ENCODE data around the gene ARMC3. TPM values are rescaled to one million over a fixed set of nuclear protein-coding genes. Genes with fewer than 3 reads are reported as not detected.

The ARMC3 gene
- total and polyA plus RNA-seq, 11 donors = not detected

DNA sequence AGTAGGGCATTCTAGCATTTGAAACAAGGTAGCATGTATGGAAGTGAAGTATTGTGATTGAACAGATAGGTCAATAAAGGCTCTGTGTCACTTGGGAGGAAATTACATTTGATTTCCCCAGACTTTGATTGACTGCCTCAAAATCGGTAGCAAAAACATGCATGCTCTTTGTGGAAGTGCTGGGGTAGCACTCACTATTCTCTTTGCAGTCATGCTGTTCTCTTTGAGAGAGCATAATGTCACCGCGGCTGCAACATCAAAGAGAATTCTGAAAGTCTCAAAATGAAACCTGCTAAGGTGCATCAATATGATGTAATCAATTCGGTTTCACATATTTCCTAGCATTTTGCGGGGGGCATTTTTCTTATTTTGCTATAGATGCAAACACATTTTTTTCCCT lies 64.2 kb downstream of the ARMC3 start:
- DNase-seq = no peak
- peaks cover 0 to 11% (median 0%) of the 10 kb centered on the region in 9 donors for H3K27me3 ChIP-seq
- intact Hi-C loops (cut with DNase I) = loop anchor here in 2 of 10 donors (5.0 kb wide), 2 partner anchors 75 to 1500 kb away; no protein-coding TSS in a partner anchor
- H3K27ac ChIP-seq = no peak overlapping the region
- TF ChIP-seq POLR2A (IDR thresholded peaks at IDR 0.05) = no peak
- TF ChIP-seq, protein P1, sequence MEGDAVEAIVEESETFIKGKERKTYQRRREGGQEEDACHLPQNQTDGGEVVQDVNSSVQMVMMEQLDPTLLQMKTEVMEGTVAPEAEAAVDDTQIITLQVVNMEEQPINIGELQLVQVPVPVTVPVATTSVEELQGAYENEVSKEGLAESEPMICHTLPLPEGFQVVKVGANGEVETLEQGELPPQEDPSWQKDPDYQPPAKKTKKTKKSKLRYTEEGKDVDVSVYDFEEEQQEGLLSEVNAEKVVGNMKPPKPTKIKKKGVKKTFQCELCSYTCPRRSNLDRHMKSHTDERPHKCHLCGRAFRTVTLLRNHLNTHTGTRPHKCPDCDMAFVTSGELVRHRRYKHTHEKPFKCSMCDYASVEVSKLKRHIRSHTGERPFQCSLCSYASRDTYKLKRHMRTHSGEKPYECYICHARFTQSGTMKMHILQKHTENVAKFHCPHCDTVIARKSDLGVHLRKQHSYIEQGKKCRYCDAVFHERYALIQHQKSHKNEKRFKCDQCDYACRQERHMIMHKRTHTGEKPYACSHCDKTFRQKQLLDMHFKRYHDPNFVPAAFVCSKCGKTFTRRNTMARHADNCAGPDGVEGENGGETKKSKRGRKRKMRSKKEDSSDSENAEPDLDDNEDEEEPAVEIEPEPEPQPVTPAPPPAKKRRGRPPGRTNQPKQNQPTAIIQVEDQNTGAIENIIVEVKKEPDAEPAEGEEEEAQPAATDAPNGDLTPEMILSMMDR (IDR thresholded peaks at IDR 0.05) = no peak
- peaks cover 0 to 10% (median 0%) of the 10 kb centered on the region in 12 donors for H3K4me1 ChIP-seq
- no peaks in the 10 kb centered on the region for H3K9me3 ChIP-seq
- ATAC-seq = no peak
- WGBS, 4 donors = 63 to 72% (median 64%) methylated on average over 5 of the region's 5 CpGs
- no peaks in the 10 kb centered on the region for H3K36me3 ChIP-seq
- no peak overlapping the region for H3K4me3 ChIP-seq

DNA sequence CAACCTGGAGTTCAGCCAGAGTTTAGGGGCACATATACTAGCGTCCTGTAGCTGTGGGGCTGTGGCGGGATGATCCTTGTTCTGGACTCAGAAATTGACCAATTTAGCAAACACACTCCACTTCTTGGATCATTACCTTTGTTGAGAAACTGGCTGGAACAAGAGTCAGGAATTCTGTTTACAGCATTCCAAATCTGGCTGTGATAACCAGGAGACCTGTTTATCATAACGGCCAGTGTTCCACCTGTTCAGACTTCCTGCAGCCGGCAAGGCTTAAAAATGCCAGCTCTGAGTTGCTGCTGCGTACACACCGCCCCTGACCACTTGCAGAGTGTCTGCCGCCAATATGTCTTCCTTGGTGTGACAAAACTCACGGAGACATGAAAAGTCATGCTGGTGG lies 64.8 kb downstream of the ARMC3 start:
- intact Hi-C loops (cut with DNase I) = loop anchor here in 2 of 10 donors (5.0 kb wide), 2 partner anchors 75 to 1500 kb away; no protein-coding TSS in a partner anchor
- ATAC-seq = no peak
- Histone ChIP-seq H3K9me3 (no peaks in the 10 kb centered on the region), H3K27ac (no peak overlapping the region), H3K4me3 (no peak overlapping the region), H3K36me3 (no peaks in the 10 kb centered on the region), H3K27me3 (peaks cover 0 to 11% (median 0%) of the 10 kb centered on the region in 9 donors), H3K4me1 (peaks cover 0 to 10% (median 0%) of the 10 kb centered on the region in 12 donors)
- no peak for DNase-seq
- 69 to 83% (median 72%) methylated on average over 7 to 8 of the region's 8 CpGs for WGBS, 4 donors
- TF ChIP-seq, protein P1 (IDR thresholded peaks at IDR 0.05) = no peak
- no peak for TF ChIP-seq POLR2A (IDR thresholded peaks at IDR 0.05)

DNA sequence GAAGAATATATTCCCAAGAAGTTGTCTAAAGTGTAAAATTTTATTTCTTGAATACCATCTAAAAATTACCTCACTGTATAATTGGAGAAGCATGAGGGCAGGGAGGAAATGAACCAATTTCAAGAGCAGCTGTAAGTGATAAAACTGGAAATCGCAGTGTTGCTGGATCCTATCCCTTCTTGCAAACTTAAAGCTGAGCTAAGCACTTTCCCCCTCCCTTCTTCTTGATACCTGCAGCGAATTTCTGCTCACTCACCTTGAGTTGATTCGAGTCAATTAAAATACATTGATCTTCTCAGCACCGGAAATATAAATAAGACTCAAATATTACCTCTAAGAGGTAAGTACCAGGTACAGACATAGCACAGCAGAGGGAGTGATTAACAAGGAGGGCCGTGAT lies 65.5 kb downstream of the ARMC3 start:
- 82 to 91% (median 87%) methylated on average over 5 of the region's 5 CpGs for WGBS, 4 donors
- no peak overlapping the region for H3K4me3 ChIP-seq
- ATAC-seq = no peak
- no peak for DNase-seq
- H3K27ac ChIP-seq = no peak overlapping the region
- H3K4me1 ChIP-seq = peaks cover 0 to 8% (median 0%) of the 10 kb centered on the region in 12 donors
- peaks cover 0 to 11% (median 0%) of the 10 kb centered on the region in 9 donors for H3K27me3 ChIP-seq
- TF ChIP-seq POLR2A (IDR thresholded peaks at IDR 0.05) = no peak
- TF ChIP-seq, protein P1 (IDR thresholded peaks at IDR 0.05) = no peak
- no peaks in the 10 kb centered on the region for H3K36me3 ChIP-seq
- H3K9me3 ChIP-seq = no peaks in the 10 kb centered on the region
- intact Hi-C loops (cut with DNase I) = loop anchor here in 2 of 10 donors (5.0 kb wide), 2 partner anchors 74 to 1501 kb away; no protein-coding TSS in a partner anchor

DNA sequence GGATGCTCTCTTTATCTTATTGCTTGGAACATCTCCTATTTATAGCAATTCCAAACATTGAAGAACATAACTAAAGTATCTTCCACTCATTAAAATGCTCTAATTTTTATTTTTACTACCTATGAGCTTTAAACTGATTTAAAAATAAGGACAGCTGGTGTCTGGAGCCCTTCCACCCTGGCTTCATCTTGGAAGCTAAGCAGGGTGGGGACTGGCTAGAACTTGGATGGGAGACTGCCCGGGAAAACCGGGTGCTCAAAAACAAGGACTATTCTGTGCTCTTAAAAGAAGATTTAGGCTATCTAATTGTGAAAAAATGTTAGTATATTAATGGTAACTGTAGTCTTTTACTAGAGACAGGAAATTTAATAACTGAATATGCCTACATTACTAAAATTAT lies 69.2 kb downstream of the ARMC3 start:
- no peak for DNase-seq

More for the DNA sequence above, 69.2 kb downstream of the ARMC3 start:
- WGBS, 4 donors = 34 to 40% (median 38%) methylated on average over 2 of the region's 2 CpGs
- intact Hi-C loops (cut with DNase I) = no loop called here
- no peaks in the 10 kb centered on the region for H3K4me1 ChIP-seq
- no peak for ATAC-seq
- no peak for TF ChIP-seq POLR2A (IDR thresholded peaks at IDR 0.05)
- TF ChIP-seq, protein P1 (IDR thresholded peaks at IDR 0.05) = no peak
- no peaks in the 10 kb centered on the region for H3K36me3 ChIP-seq
- no peak overlapping the region for H3K27ac ChIP-seq
- H3K27me3 ChIP-seq = peaks cover 0 to 28% (median 4%) of the 10 kb centered on the region in 9 donors
- H3K4me3 ChIP-seq = no peak overlapping the region
- H3K9me3 ChIP-seq = no peaks in the 10 kb centered on the region

All from heart left ventricle (tissue), 16 donors.